ENCODE data around the gene SCOC.

SCOC gene

GRCh38 chr4:140373328-140374129 lies at the start of gene SCOC:
TSS of gene SCOC (plus strand) at chr4:140373646. CDS start at chr4:140379171, 5,525 bp downstream.
- TF ChIP-seq ZNF274 (IDR thresholded peaks at IDR 0.05; ENCODE audit: low read depth, low read length), result no peak
- H3K4me3 ChIP-seq (ENCODE audit: low read length), result peak within 1 kb of the TSS; percentile 97

- TF ChIP-seq ZNF274 (IDR thresholded peaks at IDR 0.05; ENCODE audit: low read depth, low read length), result no peak
Measured at GRCh38 chr4:140326395-140326993, 47.0 kb upstream of the SCOC start.

GRCh38 chr4:140330311-140330900 lies 43.0 kb upstream of the SCOC start:
- no peak for TF ChIP-seq ZNF274 (IDR thresholded peaks at IDR 0.05; ENCODE audit: low read depth, low read length)
- no peak overlapping the region for H3K4me3 ChIP-seq (ENCODE audit: low read length)

More at GRCh38 chr4:140326395-140326993, 47.0 kb upstream of the SCOC start:
- no peak overlapping the region for H3K4me3 ChIP-seq (ENCODE audit: low read length)

- no peak overlapping the region for H3K4me3 ChIP-seq (ENCODE audit: low read length)
- TF ChIP-seq ZNF274 (IDR thresholded peaks at IDR 0.05; ENCODE audit: low read depth, low read length), result no peak
Measured at GRCh38 chr4:140331245-140331644, 42.2 kb upstream of the SCOC start.

GRCh38 chr4:140331876-140332275 lies 41.6 kb upstream of the SCOC start:
- TF ChIP-seq ZNF274 (IDR thresholded peaks at IDR 0.05; ENCODE audit: low read depth, low read length), result no peak
- H3K4me3 ChIP-seq (ENCODE audit: low read length), result no peak overlapping the region

GRCh38 chr4:140332734-140333133 lies 40.7 kb upstream of the SCOC start:
- H3K4me3 ChIP-seq (ENCODE audit: low read length), result no peak overlapping the region
- no peak for TF ChIP-seq ZNF274 (IDR thresholded peaks at IDR 0.05; ENCODE audit: low read depth, low read length)

- no peak for TF ChIP-seq ZNF274 (IDR thresholded peaks at IDR 0.05; ENCODE audit: low read depth, low read length)
- H3K4me3 ChIP-seq (ENCODE audit: low read length), result no peak overlapping the region
Measured at GRCh38 chr4:140333523-140333922, 39.9 kb upstream of the SCOC start.

- H3K4me3 ChIP-seq (ENCODE audit: low read length), result no peak overlapping the region
- TF ChIP-seq ZNF274 (IDR thresholded peaks at IDR 0.05; ENCODE audit: low read depth, low read length), result no peak
Measured at GRCh38 chr4:140335076-140335475, 38.4 kb upstream of the SCOC start.

GRCh38 chr4:140336730-140337129 lies 36.7 kb upstream of the SCOC start:
- no peak for TF ChIP-seq ZNF274 (IDR thresholded peaks at IDR 0.05; ENCODE audit: low read depth, low read length)
- H3K4me3 ChIP-seq (ENCODE audit: low read length), result no peak overlapping the region

GRCh38 chr4:140342620-140343019 lies 30.8 kb upstream of the SCOC start:
- TF ChIP-seq ZNF274 (IDR thresholded peaks at IDR 0.05; ENCODE audit: low read depth, low read length), result no peak

GRCh38 chr4:140343303-140343702 lies 30.1 kb upstream of the SCOC start:
- no peak for TF ChIP-seq ZNF274 (IDR thresholded peaks at IDR 0.05; ENCODE audit: low read depth, low read length)
- peak overlapping the region; percentile 25; the same call in 1 of the 2 replicates for H3K4me3 ChIP-seq (ENCODE audit: low read length)

More at GRCh38 chr4:140342620-140343019, 30.8 kb upstream of the SCOC start:
- H3K4me3 ChIP-seq (ENCODE audit: low read length), result no peak overlapping the region

GRCh38 chr4:140344101-140344500 lies 29.3 kb upstream of the SCOC start:
- no peak overlapping the region for H3K4me3 ChIP-seq (ENCODE audit: low read length)
- no peak for TF ChIP-seq ZNF274 (IDR thresholded peaks at IDR 0.05; ENCODE audit: low read depth, low read length)

GRCh38 chr4:140344621-140345020 lies 28.8 kb upstream of the SCOC start:
- no peak for TF ChIP-seq ZNF274 (IDR thresholded peaks at IDR 0.05; ENCODE audit: low read depth, low read length)
- no peak overlapping the region for H3K4me3 ChIP-seq (ENCODE audit: low read length)

GRCh38 chr4:140346136-140346535 lies 27.3 kb upstream of the SCOC start:
- no peak overlapping the region for H3K4me3 ChIP-seq (ENCODE audit: low read length)
- TF ChIP-seq ZNF274 (IDR thresholded peaks at IDR 0.05; ENCODE audit: low read depth, low read length), result no peak

- TF ChIP-seq ZNF274 (IDR thresholded peaks at IDR 0.05; ENCODE audit: low read depth, low read length), result no peak
- no peak overlapping the region for H3K4me3 ChIP-seq (ENCODE audit: low read length)
Measured at GRCh38 chr4:140349816-140350215, 23.6 kb upstream of the SCOC start.
